NCI-H2196 (cell line): Measurements from ENCODE around the gene SRSF1.
"Not testable (repeated sequence)": the region's sequence is repeated elsewhere in the genome, so short reads cannot be mapped to it uniquely, and the experiment has no call there.

Experiments
- DNase-seq: peaks from one replicate; lab custom pipeline; 2025; ENCODE audit not compliant: unreplicated experiment; lab: John Stamatoyannopoulos, UW

SRSF1 gene, protein sequence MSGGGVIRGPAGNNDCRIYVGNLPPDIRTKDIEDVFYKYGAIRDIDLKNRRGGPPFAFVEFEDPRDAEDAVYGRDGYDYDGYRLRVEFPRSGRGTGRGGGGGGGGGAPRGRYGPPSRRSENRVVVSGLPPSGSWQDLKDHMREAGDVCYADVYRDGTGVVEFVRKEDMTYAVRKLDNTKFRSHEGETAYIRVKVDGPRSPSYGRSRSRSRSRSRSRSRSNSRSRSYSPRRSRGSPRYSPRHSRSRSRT

GRCh38 chr17:58006924-58007780 is at the start of gene SRSF1:
Gene SRSF1, minus strand, starts transcription at chr17:58007246. Its CDS starts 109 bp downstream, at chr17:58007137.
- peak; percentile 99 for DNase-seq

- no peak for DNase-seq
Measured at GRCh38 chr17:58056476-58056875, 49.4 kb upstream of the SRSF1 start.

- DNase-seq = no peak
Measured at GRCh38 chr17:58054641-58055040, 47.6 kb upstream of the SRSF1 start.

DNA sequence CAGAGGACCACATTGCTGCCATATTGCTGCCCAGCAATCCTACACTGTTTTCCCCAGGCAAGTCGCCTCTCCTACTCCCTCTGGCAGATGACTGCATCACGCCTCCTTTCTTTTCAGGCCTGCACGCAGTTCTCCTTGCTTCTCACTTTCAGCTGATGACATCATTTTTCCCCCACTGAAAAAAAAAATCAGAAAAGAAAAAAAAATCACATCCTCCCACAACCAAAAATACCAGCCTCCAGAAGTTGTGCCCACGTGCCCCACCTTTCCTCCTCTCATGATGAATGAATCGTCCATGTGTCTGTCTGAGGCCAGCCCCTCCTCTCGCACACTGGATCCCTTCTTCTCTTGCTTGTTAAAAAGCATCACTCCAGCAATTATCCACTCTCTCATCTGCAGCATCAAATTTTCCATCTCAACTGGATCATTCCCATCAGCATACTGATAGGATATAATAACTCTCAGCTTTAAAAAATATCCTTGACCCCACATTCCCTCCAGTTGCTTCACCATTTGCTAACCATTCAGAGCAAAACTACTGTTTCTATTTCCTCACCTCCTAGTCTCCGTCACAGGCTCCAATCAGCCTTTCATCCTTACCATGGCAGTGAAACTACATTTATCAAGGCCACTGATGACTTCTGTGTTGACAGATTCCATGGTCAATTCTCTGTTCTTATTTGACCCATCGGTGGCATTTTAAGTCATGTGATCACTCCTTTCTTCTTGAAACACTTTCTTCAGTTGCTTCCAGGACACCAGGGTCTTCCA is 46.1 kb upstream of the SRSF1 start:
- DNase-seq = no peak

DNA sequence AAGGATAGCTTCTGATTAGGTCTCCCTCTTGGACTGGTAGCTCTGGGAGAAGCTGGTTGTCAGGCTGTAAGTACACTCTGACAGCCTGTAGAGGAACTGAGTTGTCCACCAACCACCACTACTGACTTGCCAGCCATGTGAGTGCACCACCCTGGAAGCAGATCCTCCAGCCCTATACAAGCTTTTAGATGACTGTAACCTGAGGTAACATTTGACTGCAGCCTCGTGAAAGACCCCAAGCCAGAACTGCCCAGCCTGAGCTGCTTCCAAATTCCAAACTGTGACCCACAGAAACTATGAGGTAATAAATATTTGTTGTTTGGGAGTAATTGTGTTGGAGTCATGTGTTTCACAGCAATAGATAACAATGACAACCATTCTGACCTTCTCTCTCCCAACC is 45.4 kb upstream of the SRSF1 start:
- no peak for DNase-seq

DNA sequence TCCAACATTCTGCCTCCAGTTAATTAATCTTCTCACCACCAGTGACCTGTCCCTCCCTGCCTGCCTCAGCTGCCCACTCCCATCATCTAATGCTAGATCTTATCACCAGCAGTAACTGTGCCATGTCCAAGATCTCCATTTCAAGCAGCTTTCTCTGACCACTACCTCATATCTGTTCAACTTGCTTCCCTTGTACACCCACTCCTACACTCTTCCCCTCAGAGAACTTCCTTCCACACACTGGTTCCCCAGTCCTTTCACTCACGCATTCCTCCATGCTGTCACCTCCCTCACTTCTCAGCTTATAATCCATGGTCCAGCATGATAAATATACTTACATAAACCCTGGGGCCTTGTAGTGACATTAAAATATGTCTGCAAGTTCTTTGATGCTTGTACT is 44.4 kb upstream of the SRSF1 start:
- no peak for DNase-seq

- no peak for DNase-seq
Measured at GRCh38 chr17:58050966-58051365, 43.9 kb upstream of the SRSF1 start.

DNA sequence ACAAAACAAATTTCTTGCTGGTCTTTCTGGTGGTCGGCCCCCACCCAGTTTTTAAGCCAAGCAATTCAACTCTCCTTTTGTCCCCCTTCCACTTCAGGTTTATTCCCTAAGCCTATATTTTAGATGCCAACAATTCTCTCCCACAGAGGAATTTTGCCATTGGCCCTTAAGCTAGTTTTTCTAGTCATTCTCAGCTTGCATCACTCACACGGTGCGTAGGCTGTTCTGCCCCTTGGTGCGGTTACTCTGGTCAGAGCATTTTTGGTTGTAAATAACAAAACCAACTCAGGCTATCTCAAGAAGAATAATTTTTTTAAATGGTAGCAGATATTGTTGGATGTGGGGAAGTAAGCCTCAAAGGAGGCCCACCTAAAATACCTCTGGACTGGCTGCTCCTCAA is 42.5 kb upstream of the SRSF1 start:
- DNase-seq = no peak

- DNase-seq = no peak
Measured at GRCh38 chr17:58047376-58048150, 40.5 kb upstream of the SRSF1 start.

DNA sequence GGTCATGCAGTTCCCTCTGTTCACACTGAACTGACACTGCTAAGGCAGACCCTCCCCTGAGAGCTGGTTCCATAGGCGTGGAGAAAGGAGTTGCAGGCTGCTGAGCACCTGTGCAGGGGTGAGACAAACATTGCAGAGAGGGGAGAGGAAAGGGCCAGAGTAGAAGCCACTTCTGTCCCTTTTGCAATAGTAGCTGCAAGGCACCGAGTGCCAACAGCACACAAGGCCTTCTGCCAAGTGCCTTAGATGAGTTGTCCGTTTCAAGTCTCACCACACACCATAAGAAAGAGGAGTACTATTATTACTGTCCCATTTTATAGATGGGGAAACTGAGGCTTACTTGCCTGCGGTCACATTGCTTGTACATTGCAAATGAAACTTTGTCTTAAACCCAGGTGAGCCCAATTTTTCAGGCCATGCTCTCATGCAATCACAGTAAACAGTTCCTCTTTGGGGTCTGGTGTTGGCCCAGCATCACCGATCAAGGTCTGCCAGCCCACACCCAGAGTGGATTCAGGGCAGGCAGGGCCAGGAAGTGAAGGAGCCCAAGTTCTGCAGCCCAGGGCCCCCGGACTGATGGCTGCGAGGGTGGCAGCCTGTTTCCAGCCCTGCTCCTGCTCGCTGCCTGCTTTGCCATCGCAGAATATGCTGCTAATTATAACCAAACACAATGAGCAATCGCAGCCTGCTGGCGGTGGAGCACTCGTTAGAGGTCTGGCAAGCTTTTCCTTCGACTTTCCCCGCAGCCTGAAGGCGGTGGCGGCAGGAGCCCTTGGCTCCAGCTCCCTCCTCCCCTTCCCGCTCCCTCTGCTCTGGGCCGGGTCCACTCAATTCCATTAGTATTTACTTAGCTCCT is 39.4 kb upstream of the SRSF1 start:
- DNase-seq = no peak

DNA sequence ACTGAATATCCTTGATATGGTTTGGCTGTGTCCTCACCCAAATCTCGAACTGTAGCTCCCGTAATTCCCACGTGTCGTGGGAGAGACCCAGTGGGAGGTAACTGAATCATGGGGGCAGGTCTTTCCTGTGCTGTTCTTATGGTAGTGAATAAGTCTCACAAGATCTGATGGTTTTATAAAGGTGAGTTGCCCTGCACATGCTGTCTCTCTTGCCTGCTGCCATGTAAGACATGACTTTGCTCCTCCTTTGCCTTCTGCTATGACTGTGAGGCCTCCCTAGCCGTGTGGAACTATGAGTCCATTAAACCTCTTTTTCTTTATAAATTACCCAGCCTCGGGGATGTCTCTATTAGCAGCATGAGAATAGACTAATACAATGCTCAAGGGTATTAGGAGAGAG is 37.2 kb upstream of the SRSF1 start:
- DNase-seq = not testable (repeated sequence)

GRCh38 chr17:58043221-58044181 is 36.5 kb upstream of the SRSF1 start:
- no peak for DNase-seq

- no peak for DNase-seq
Measured at GRCh38 chr17:58041161-58041560, 34.1 kb upstream of the SRSF1 start.

GRCh38 chr17:58040386-58040785 is 33.3 kb upstream of the SRSF1 start:
- no peak for DNase-seq

DNA sequence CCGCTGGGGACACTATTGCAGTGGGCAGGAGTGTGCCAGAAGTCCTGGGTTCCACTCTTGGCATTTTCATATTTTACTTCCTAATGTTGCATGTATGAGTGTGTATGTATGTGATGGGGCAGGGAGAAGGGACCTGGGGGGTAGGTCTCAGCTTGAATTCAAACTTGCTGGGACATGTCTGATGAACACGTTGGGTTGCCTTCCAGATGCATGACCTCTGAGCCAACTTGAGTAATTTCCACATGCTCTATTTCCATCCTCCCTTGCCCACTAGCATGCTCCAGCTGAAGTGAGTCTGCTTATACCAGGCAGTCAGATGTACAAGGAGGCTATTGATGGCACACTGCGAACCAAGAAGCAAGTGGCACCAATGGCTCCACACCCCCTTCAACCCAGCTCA is 32.9 kb upstream of the SRSF1 start:
- no peak for DNase-seq

- DNase-seq = no peak
Measured at GRCh38 chr17:58032691-58033415, 25.8 kb upstream of the SRSF1 start.

DNA sequence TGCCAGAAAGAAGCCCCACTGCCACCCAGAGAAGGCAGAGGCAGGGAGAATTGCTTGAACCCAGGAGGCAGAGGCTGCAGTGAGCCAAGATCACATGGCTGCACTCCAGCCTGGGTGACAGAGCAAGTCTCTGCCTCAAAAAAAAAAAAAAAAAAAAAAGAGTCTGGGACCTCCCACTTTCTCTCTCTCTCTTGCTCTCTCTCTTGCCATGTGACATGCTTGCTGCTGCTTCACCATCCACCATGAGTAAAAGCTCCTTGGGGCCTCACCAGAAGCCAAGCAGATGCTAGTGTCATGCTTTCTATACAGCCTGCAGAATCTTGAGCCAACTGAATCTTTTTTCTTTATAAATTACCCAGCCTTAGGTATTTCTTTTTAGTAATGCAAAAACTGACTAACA is 21.5 kb upstream of the SRSF1 start:
- DNase-seq = no peak

GRCh38 chr17:58020401-58020800 is 13.4 kb upstream of the SRSF1 start:
- no peak for DNase-seq
